GM12874 (cell line): ENCODE data around the gene MBNL2.

Experiments used
- CTCF ChIP-seq: IDR thresholded peaks from 2 replicates; pipeline ENCODE4 v1.5.1; 2011; ENCODE audit warnings: low read depth, mild to moderate bottlenecking, control low read depth, low read length, moderate library complexity; ENCODE audit not compliant: insufficient read depth

The MBNL2 gene

GRCh38 chr13:97334690-97335089 lies 112.6 kb downstream of the MBNL2 start:
- no peak for TF ChIP-seq CTCF

- TF ChIP-seq CTCF: no peak
Measured at GRCh38 chr13:97335488-97336134, 113.5 kb downstream of the MBNL2 start.

- TF ChIP-seq CTCF: no peak
Measured at GRCh38 chr13:97337985-97338499, 115.9 kb downstream of the MBNL2 start.

- TF ChIP-seq CTCF: no peak
Measured at GRCh38 chr13:97338571-97338970, 116.4 kb downstream of the MBNL2 start.

GRCh38 chr13:97339019-97339987 lies 117.2 kb downstream of the MBNL2 start:
- TF ChIP-seq CTCF: no peak

GRCh38 chr13:97339988-97340749 lies 118.0 kb downstream of the MBNL2 start:
- no peak for TF ChIP-seq CTCF

GRCh38 chr13:97341135-97341534 lies 119.0 kb downstream of the MBNL2 start:
- no peak for TF ChIP-seq CTCF
